ENCODE data around the gene CCDC198. TPM values are rescaled to one million over a fixed set of nuclear protein-coding genes. Genes with fewer than 3 reads are reported as not detected.

Gene CCDC198
- total and polyA plus RNA-seq, 2 of the 13 experiments (the other 11 are each of a cell fraction or from before 2014, with no cell fraction given), result 0.69 to 0.95 TPM

DNA sequence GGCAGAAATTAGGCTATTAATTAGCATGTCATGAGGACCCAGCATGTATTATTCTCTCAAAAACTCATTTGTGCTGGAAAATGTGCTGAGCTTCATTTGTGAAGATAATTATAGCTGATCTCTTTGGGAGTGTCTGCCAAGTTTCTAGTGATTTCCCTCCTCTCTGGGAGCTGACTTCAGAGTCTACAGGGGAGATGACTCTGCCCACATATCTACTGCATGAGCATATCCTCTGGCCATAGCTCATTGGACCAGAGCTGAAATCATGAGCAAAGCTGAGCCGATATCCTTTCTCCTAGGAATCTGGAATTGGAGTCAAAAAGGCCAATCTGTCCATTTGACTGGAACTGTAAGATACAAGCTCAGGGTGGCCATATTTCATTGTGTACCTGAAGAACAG, 5.9 kb downstream of the CCDC198 start (continued):
- TF ChIP-seq, protein P1, sequence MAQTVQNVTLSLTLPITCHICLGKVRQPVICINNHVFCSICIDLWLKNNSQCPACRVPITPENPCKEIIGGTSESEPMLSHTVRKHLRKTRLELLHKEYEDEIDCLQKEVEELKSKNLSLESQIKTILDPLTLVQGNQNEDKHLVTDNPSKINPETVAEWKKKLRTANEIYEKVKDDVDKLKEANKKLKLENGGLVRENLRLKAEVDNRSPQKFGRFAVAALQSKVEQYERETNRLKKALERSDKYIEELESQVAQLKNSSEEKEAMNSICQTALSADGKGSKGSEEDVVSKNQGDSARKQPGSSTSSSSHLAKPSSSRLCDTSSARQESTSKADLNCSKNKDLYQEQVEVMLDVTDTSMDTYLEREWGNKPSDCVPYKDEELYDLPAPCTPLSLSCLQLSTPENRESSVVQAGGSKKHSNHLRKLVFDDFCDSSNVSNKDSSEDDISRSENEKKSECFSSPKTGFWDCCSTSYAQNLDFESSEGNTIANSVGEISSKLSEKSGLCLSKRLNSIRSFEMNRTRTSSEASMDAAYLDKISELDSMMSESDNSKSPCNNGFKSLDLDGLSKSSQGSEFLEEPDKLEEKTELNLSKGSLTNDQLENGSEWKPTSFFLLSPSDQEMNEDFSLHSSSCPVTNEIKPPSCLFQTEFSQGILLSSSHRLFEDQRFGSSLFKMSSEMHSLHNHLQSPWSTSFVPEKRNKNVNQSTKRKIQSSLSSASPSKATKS (CRISPR knock-in tag; IDR thresholded peaks at IDR 0.05), result no peak

DNA sequence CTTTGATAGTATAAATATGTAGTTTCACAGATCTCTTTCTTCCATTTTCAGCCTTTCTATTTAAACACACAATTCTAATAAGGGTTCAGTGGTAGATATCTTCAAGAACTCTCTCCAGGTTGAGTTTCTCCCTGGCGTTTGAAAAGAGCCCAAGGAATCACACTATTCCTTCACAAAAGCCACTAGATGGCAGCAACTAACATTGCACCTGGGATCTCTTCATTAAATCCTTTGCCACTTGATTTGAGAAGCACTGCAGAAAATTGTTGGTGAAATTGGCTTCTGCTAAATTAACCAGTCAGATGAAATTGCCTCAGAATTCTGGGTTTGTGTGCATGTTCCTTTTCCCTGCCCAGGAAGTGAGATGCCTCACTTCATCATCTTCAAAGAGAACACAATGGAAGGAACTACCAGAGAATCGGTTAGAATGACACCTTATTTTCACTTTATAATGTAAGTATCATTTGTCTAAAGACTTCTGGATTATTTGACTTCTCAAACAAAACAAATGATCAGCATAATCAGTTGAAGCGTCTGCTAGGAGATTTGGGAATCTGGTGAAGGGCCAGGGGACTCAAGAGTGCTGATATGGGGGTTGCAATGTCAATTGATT, 6.8 kb downstream of the CCDC198 start:
- peak; percentile 68 for ATAC-seq
- intact Hi-C loops (cut with micrococcal nuclease; ENCODE audit: unreplicated experiment), result loop anchor here (1.0 to 2.0 kb wide), 2 partner anchors 384 to 585 kb away; no protein-coding TSS in a partner anchor
- CTCF ChIA-PET (ENCODE audit: low intra/inter-chr PET ratio, low total read pairs), result interaction anchor here (1.9 kb wide), 1 partner anchor 585 kb away, joined by 13 read pairs; no protein-coding TSS in a partner anchor

More for the DNA sequence above, 6.8 kb downstream of the CCDC198 start:
- no peak overlapping the region for H3K9ac ChIP-seq (ENCODE audit: insufficient read depth, low read depth, low read length)
- WGBS (ENCODE audit: low lambda C conversion rate), result 31% methylated on average over 3 of the region's 3 CpGs
- no peak overlapping the region for H2AFZ ChIP-seq (ENCODE audit: low read length)
- TF ChIP-seq RAD21 (CRISPR knock-in tag; IDR thresholded peaks at IDR 0.05), result 0 out of 2 replicates have a peak, but pooled peaks have one; percentile 17
- TF ChIP-seq MIXL1 (CRISPR knock-in tag; IDR thresholded peaks at IDR 0.05), result 0 out of 2 replicates have a peak, but pooled peaks have one; percentile 31
- TF ChIP-seq SMC3 (IDR thresholded peaks at IDR 0.05; ENCODE audit: low read length), result peak; percentile 68
- TF ChIP-seq ZSCAN20 (CRISPR knock-in tag; IDR thresholded peaks at IDR 0.05; ENCODE audit: borderline replicate concordance), result no peak
- TF ChIP-seq STAG1 (CRISPR knock-in tag; IDR thresholded peaks at IDR 0.05), result peak; percentile 66
- TF ChIP-seq, protein P2, sequence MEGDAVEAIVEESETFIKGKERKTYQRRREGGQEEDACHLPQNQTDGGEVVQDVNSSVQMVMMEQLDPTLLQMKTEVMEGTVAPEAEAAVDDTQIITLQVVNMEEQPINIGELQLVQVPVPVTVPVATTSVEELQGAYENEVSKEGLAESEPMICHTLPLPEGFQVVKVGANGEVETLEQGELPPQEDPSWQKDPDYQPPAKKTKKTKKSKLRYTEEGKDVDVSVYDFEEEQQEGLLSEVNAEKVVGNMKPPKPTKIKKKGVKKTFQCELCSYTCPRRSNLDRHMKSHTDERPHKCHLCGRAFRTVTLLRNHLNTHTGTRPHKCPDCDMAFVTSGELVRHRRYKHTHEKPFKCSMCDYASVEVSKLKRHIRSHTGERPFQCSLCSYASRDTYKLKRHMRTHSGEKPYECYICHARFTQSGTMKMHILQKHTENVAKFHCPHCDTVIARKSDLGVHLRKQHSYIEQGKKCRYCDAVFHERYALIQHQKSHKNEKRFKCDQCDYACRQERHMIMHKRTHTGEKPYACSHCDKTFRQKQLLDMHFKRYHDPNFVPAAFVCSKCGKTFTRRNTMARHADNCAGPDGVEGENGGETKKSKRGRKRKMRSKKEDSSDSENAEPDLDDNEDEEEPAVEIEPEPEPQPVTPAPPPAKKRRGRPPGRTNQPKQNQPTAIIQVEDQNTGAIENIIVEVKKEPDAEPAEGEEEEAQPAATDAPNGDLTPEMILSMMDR (CRISPR knock-in tag; IDR thresholded peaks at IDR 0.05), result peak; percentile 70
- no peak for TF ChIP-seq TGIF2 (CRISPR knock-in tag; IDR thresholded peaks at IDR 0.05)
- no peak for TF ChIP-seq NFE2L1 (CRISPR knock-in tag; IDR thresholded peaks at IDR 0.05; ENCODE audit: borderline replicate concordance)
- H4K20me1 ChIP-seq (ENCODE audit: insufficient read depth, low read length), result no peaks in the 10 kb centered on the region
- peak; percentile 56 for FAIRE-seq
- H3K4me2 ChIP-seq (ENCODE audit: low read depth, low read length), result no peak overlapping the region
- in situ Hi-C loops (cut with HindIII; ENCODE audit: extremely low pct_ligation_motif_present, low pct_unique_long_range_greater_than_20kb), result loop anchor here (10.0 kb wide), 1 partner anchor 598 kb away; no protein-coding TSS in a partner anchor
- H3K27me3 ChIP-seq (ENCODE audit: control insufficient read depth in 1 of 2, insufficient read depth in 2 of 2, low read length in 2 of 2), result no peaks in the 10 kb centered on the region
- H3K9me3 ChIP-seq (ENCODE audit: low read length), result no peaks in the 10 kb centered on the region
- no peaks in the 10 kb centered on the region for H3K79me2 ChIP-seq (ENCODE audit: insufficient read depth, low read length)
- H3K27ac ChIP-seq (ENCODE audit: extremely low read length, insufficient read depth, low read length), result no peak overlapping the region
- H3K4me1 ChIP-seq (ENCODE audit: insufficient read depth, low read length), result no peaks in the 10 kb centered on the region
- no peak overlapping the region for H3K4me3 ChIP-seq (replicated peaks in 1 of 3; ENCODE audit: insufficient read depth in 1 of 3, low read depth in 2 of 3, low read length in 3 of 3)
- no peaks in the 10 kb centered on the region for H3K36me3 ChIP-seq (replicated peaks in 1 of 2; ENCODE audit: control insufficient read depth in 1 of 2, insufficient read depth in 2 of 2, low read length in 2 of 2)
- BruUV-seq (replicated peaks), result no TSS peak
- peak; percentile 41 for DNase-seq (ENCODE audit: low spot score)
- POLR2A ChIA-PET, result no interaction called here

Data from HepG2 (cell line).